Effector memory CD8-positive, alpha-beta T cell (primary cell): ENCODE measurements around the gene INPP5B.

Source experiments
- ATAC-seq: fragments of 150-1000 bp; cut with Tn5 transposase; replicated peaks from 2 replicates; pipeline ENCODE4 v1.10.0; 2021; ENCODE audit warnings: mild to moderate bottlenecking, moderate library complexity
- DNase-seq, 3 experiments: peaks; one replicate each; pipeline ENCODE4 v3.0.0; 2021
- H3K27ac Mint-ChIP-seq, 2 donors: one replicate each; pipeline ENCODE4 v1.8.0; 2022; ENCODE audit warnings: mild to moderate bottlenecking in 2 of 2, mixed read lengths in 2 of 2, moderate library complexity in 2 of 2
- H3K27me3 Mint-ChIP-seq, 2 donors: one replicate each; pipeline ENCODE4 v1.8.0; 2022; ENCODE audit warnings: mixed read lengths in 2 of 2
- H3K36me3 Mint-ChIP-seq: one replicate; pipeline ENCODE4 v1.8.0; 2022; ENCODE audit warnings: mild to moderate bottlenecking, moderate library complexity, mixed read lengths; ENCODE audit not compliant: insufficient read depth
- H3K4me1 Mint-ChIP-seq, 2 donors: one replicate each; pipeline ENCODE4 v1.8.0; 2022; ENCODE audit warnings: low read depth in 2 of 2, mixed read lengths in 2 of 2
- H3K4me3 Mint-ChIP-seq, 2 donors: one replicate each; pipeline ENCODE4 v1.8.0; 2022; ENCODE audit warnings: mild to moderate bottlenecking in 2 of 2, mixed read lengths in 2 of 2, moderate library complexity in 2 of 2
- H3K9me3 Mint-ChIP-seq, 2 donors: one replicate each; pipeline ENCODE4 v1.8.0; 2022; ENCODE audit warnings: mixed read lengths in 2 of 2

Gene INPP5B

DNA sequence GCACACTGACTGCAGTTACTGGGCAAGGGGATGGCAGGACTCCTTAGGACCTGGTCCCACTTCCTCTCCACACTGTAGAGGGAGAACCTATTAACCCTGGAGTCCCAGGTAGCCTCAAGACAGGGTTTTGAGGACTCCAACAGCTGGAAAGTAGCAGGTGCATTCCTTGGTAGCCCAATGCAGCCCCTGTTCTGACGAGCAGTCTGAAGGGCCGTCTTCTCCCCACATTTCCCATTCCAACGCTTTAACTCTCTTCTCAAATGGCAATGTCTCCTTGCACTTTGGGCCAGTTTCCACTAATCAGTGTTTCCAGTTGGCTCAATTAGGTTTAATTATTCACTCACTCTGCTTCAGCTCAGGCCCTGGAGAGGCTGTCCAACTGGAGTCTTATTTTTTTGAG, 8.8 kb upstream of the INPP5B start:
- no peak overlapping the region for H3K27ac Mint-ChIP-seq
- no peak overlapping the region for H3K4me3 Mint-ChIP-seq
- peaks cover 39% of the 10 kb centered on the region for H3K36me3 Mint-ChIP-seq
- ATAC-seq (no peak), DNase-seq (no peak)
- no peaks in the 10 kb centered on the region for H3K9me3 Mint-ChIP-seq
- H3K27me3 Mint-ChIP-seq, result no peaks in the 10 kb centered on the region
- no peaks in the 10 kb centered on the region for H3K4me1 Mint-ChIP-seq

DNA sequence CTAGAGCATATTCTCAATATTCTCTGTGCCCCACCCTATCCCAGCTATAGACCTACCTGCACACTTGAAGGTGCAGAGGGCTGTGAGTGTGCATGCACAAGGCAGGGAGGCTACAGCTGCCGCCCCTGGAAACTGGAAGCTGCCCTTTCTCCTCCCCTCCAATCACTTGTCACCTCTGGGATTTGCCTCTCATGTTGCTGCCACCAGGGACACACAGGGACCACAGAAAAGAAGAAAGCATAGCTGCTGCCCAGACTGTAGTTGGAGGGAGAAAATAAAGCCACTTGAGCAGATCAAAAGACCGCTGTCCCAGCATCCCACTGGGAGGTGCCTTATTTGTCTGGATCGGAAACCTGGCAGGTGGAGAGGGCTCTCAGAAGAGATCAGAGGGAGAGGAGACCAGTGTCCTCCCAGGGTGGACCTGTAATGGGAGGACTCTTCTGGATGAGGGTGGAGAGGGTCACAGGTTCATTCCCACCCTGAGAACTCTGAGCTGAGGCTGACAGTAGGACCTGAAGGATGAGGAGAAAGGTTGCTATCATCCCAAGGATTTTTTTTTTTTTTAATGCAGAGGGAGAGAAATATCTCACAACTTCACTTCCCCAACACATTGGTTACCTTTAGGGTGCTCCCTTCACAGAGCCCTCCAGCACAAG, 7.6 kb upstream of the INPP5B start:
- Mint-ChIP-seq H3K27me3 (no peaks in the 10 kb centered on the region), H3K9me3 (no peaks in the 10 kb centered on the region), H3K36me3 (peaks cover 33% of the 10 kb centered on the region), H3K4me3 (no peak overlapping the region), H3K4me1 (no peaks in the 10 kb centered on the region), H3K27ac (no peak overlapping the region)
- DNase-seq, result no peak
- ATAC-seq, result no peak

DNA sequence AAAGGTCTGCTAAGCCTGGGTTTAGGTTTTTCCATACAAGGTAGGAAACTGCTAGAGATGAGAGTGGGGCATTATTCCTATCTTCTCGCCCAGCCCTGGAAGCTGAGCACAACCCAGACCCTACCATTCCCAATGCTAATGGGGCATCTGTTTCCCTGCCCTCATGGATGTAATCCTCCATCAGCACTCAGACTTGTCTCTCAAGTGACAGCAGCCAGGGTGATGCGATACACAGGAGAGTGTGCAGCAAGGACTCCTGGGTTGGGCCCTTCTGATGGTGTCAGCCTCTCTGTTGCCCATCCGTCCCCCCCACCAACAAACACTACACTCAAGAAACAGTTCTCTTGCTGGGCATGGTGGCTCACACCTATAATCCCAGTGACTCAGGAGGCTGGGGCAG, 5.9 kb upstream of the INPP5B start:
- DNase-seq (no peak), ATAC-seq (no peak)
- H3K27me3 Mint-ChIP-seq, result no peaks in the 10 kb centered on the region
- no peak overlapping the region for H3K4me3 Mint-ChIP-seq
- no peaks in the 10 kb centered on the region for H3K9me3 Mint-ChIP-seq
- H3K36me3 Mint-ChIP-seq, result peaks cover 19% of the 10 kb centered on the region
- H3K4me1 Mint-ChIP-seq, result no peaks in the 10 kb centered on the region
- no peak overlapping the region for H3K27ac Mint-ChIP-seq

DNA sequence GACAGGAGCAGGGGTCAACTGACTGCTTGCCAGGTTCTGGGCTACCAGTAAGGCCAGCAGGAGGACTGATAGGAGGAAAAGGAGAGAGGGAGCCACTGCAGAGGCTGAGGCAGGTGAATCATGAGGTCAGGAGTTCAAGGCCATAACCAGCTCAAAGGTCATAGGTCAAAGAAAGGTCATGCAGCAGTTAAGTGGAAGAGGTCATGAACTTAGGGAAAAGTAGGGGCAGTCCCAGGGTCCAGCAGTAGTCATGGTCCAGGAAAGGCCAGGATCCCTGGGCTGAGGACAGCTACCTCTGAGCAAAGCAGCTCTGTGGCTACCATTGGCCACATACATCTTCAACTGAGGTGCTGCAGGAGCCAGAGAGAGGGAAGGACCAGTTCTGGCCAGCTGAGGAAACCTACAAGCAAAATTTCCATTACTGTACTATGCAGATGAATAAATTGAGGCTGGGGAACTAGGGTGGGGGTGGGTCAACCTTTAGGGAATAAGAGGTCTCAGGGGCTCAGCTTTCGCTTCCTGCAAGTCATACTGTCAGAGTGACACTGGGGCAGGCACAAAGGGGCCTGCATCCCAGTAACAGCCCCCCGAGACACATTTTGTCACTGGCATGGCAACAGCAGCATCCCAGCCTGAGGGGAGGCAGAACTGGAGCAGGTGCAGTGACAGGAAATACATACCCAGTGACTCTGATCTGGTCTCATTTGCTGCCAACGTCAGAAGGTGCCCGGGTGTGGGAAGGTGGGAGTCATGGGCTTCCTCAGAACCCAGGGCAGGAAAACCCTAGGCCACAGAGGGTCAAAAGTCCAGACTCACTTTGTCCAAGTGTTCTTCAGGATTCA, 5.2 kb upstream of the INPP5B start:
- H3K4me1 Mint-ChIP-seq, result peaks cover 4 to 6% of the 10 kb centered on the region in 2 donors
- peaks cover 15% of the 10 kb centered on the region for H3K36me3 Mint-ChIP-seq
- no peaks in the 10 kb centered on the region for H3K27me3 Mint-ChIP-seq
- H3K27ac Mint-ChIP-seq, result peak overlapping the region in 1 of 2 donors; percentile 61
- DNase-seq (no peak), ATAC-seq (no peak)
- no peak overlapping the region for H3K4me3 Mint-ChIP-seq
- H3K9me3 Mint-ChIP-seq, result no peaks in the 10 kb centered on the region

DNA sequence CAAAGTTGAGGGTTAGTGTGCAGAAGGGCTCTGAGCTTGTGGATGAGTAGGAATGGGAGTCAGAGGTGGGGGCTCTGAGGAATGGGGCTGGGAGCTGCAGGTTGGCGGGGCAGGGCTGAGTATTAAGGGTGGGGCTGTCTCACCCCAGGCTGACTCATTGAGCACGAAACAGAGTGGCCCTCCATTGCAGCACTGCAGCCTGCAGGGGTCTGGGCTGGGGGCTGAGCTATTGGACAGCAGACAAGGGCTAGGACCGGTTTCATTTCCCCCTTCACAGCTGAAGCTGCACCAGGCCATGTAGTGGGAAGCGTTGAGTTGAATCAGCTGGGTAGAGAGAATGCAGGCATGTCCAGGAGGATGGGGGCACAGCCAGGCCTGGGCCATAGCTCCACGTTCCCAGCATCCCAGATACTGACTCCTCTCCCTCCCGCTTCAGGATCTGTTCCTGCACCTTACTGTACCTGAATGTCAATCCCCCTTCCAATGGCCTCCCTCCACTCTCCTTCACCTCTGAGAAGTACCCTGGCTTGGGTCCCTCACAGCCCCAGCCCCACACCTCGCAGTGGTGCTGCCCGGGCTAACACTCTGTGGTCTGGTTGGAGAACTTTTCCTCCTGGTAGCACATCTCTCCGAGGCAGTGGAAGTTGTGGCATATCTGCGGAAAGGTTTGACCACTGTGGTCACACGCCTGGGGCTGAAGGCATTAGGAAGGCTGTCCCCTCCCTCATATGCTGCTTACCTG, 4.4 kb upstream of the INPP5B start:
- ATAC-seq, result no peak
- DNase-seq, result no peak
- Mint-ChIP-seq H3K4me3 (no peak overlapping the region), H3K27ac (peak overlapping the region in 1 of 2 donors; percentile 61), H3K36me3 (peaks cover 11% of the 10 kb centered on the region), H3K27me3 (no peaks in the 10 kb centered on the region), H3K4me1 (peaks cover 11 to 12% of the 10 kb centered on the region in 2 donors), H3K9me3 (no peaks in the 10 kb centered on the region)

DNA sequence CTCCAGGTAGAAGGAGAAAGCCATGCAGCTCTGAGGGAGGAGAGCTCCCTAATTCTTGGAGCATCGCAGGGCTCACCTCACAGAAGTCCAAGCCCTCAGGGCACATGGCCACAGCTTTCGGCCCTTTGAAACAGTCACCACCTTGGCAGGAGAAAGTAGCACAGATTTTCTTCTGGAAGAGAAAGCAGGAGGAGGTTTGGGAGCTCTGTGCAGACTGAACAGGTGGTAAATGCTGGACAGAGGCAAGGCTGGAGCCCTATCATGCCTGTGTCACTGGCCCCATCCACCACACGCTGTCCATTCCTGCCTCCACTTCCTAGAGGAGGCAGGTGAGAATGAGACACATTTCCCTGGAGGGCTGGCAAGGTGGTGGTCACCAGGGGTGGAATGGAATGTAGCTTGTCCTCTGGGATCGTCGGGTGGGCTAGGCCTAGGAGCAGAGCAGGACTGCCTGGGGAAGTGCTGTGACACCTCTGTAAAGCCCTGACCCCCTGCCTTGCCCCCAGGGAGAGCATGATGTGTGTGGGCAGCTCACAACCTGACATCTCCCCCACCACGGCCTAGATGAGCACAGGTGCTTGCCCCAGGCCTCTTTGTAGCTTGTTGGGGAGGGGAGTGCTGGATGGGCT, 2.8 kb upstream of the INPP5B start:
- peaks cover 11 to 12% of the 10 kb centered on the region in 2 donors for H3K4me1 Mint-ChIP-seq
- no peaks in the 10 kb centered on the region for H3K9me3 Mint-ChIP-seq
- ATAC-seq, result no peak
- H3K36me3 Mint-ChIP-seq, result peaks cover 6% of the 10 kb centered on the region
- no peaks in the 10 kb centered on the region for H3K27me3 Mint-ChIP-seq
- no peak overlapping the region for H3K27ac Mint-ChIP-seq
- DNase-seq, result no peak
- H3K4me3 Mint-ChIP-seq, result no peak overlapping the region

DNA sequence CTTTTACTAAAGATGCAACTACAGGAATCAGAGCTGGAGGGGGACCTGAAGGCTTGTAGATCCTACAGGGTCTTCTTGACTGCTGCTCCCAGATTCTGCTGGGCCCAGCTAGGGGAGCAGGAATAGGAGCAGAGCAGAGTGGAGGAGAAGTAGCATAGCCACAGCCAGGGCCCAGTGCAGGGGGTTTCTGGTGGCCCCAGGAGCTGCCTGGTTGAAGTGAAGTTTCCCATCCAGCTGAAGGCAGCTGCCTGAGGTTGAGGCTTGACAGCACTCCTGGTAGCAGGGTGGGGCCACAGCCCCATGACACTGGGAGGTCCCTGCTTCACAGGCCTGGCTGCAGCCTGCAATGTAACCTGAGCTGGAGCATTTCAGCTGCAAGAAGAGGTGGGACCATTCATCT, 2.0 kb upstream of the INPP5B start:
- Mint-ChIP-seq H3K9me3 (no peaks in the 10 kb centered on the region), H3K4me3 (no peak overlapping the region), H3K27ac (peak overlapping the region; percentile 49 to 66), H3K27me3 (no peaks in the 10 kb centered on the region), H3K4me1 (peaks cover 11 to 12% of the 10 kb centered on the region in 2 donors), H3K36me3 (peaks cover 6% of the 10 kb centered on the region)
- ATAC-seq (no peak), DNase-seq (no peak)

DNA sequence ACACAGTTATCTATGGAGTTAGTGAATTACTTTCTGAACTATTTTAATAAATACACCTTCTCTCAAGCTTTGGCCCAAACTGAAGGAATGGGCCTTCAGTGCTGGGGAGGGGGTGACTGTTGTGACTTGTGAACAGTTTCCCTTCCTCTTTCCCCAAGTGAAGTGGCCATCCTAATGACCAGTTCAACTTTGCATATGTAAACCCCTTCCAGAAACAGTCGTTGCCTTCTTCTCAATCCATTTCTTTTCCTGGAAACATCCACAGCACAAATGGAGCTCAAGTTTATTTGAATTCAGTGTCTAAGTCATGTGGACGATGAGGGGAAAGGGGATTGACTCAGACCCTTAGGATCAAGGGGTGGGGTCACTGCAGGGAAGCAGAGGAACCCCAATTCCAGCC, 1.3 kb upstream of the INPP5B start:
- peak overlapping the region; percentile 49 to 66 for H3K27ac Mint-ChIP-seq

DNA sequence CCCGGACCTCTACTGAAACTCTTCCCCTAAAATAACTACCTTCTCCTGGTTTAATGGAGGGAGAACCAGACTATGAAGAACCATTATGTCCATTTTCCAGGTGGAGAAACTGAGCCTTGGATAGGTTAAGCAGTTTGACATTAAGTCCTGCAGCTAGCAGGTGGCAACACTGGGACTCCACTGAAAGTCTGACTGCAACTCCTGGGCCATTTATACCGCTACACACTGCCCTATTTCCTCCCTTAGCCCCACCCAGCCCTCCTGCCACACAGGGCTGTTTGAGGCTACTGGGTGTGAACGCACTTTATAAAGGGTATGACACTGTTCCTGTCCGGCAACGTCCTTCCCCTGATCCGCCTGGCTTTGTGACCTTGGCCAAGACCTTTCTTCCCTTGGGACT, 511 bp upstream of the INPP5B start:
- DNase-seq (no peak), ATAC-seq (peak; percentile 66)
- Mint-ChIP-seq H3K36me3 (peaks cover 6% of the 10 kb centered on the region), H3K9me3 (no peaks in the 10 kb centered on the region), H3K4me3 (peak overlapping the region; percentile 85 to 86), H3K27ac (peak overlapping the region; percentile 89 to 94), H3K4me1 (peaks cover 11 to 12% of the 10 kb centered on the region in 2 donors), H3K27me3 (no peaks in the 10 kb centered on the region)

More for the DNA sequence above, 1.3 kb upstream of the INPP5B start:
- Mint-ChIP-seq H3K27me3 (no peaks in the 10 kb centered on the region), H3K4me1 (peaks cover 11 to 12% of the 10 kb centered on the region in 2 donors), H3K4me3 (no peak overlapping the region), H3K36me3 (peaks cover 6% of the 10 kb centered on the region), H3K9me3 (no peaks in the 10 kb centered on the region)
- no peak for DNase-seq
- ATAC-seq, result no peak

DNA sequence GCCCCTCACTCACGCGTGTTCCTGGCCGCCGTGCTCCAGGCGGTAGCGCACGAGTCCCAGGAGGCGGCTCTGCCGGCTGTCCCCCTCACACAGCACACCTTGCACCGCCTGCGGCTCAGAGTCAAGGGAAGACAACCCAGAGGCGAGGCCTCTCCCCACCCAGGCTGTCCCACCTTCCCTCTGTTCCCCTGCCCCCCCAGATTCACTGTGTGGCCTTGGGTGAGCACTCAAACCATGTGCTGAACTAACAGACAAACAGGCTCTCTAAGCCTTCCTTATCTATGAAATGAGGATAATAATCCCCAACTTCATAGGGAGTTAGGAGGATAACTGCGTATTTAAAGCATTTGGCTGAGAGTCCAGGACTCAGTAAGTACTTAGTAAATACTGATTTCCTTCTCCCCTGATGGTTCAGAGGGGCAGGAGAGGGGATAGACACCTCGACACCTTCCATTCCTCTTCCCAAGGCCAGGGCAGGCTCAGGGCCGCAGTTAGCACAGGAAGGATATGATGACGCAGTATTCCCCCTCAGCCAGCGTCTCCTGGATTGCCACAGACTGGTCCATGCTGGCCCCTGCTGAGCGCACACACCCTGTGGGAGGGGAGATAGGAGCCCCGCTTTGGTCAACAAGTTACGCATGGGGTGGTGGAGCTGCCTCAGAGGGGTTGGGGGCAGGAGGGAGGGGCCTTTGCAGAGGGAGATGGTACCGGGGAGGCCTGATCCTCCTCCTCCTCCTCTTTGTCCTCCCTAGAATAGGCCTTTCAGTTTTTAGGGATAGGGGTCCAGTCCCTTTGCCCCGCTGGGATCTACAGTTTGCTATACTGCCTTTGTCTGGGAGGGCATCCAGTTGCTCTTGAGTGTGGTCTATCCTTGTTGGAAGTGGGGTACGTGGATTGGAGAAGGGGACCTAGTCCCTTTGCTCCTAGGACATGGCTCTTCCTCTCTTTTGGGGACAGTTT, 830 bp downstream of the INPP5B start:
- Mint-ChIP-seq H3K9me3 (no peaks in the 10 kb centered on the region), H3K36me3 (peaks cover 14% of the 10 kb centered on the region), H3K4me3 (peak overlapping the region in 1 of 2 donors; percentile 86), H3K27me3 (no peaks in the 10 kb centered on the region), H3K4me1 (peaks cover 11 to 12% of the 10 kb centered on the region in 2 donors), H3K27ac (peak overlapping the region; percentile 89 to 94)
- no peak for DNase-seq
- ATAC-seq, result no peak

DNA sequence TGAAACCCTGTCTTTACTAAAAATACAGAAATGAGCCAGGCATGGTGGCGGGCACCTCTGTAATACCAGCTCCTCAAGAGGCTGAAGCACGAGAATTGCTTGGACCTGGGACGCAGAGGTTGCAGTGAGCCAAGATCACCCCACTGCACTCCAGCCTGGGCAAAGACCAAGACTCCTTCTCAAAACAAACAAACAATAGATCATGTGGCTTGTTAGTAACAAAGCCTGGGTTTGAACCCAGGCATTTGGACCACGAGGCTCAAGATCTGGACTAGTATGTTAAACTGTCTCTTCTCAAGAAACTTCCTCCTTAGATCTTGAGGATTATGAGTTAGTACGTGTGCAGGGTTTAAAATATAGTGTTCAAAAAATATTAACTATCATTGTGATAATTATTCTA, 1.6 kb downstream of the INPP5B start:
- no peak overlapping the region for H3K27ac Mint-ChIP-seq

DNA sequence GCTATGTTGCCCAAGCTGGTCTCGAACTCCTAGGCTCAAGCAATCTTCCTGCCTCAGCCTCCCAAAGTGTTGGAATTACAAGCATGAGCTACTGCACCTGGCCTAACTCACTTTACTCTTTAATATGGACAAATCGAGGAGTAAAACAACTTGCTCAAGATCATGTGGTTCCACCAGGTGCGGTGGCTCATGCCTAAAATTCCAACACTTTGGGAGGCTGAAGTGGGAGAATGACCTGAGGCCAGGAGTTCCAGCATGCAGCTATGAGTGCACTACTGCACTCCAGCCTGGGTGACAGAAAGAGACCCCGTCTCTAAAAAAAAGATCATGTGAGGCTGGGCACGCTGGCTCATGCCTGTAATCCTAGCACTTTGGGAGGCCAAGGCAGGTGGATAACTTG, 2.0 kb downstream of the INPP5B start:
- H3K4me3 Mint-ChIP-seq, result no peak overlapping the region
- peaks cover 11 to 12% of the 10 kb centered on the region in 2 donors for H3K4me1 Mint-ChIP-seq

More for the DNA sequence above, 1.6 kb downstream of the INPP5B start:
- H3K36me3 Mint-ChIP-seq, result peaks cover 12% of the 10 kb centered on the region
- no peak for ATAC-seq
- H3K9me3 Mint-ChIP-seq, result no peaks in the 10 kb centered on the region
- H3K27me3 Mint-ChIP-seq, result no peaks in the 10 kb centered on the region
- DNase-seq, result no peak
- H3K4me3 Mint-ChIP-seq, result no peak overlapping the region
- H3K4me1 Mint-ChIP-seq, result peaks cover 11 to 12% of the 10 kb centered on the region in 2 donors

More for the DNA sequence above, 2.0 kb downstream of the INPP5B start:
- no peak for DNase-seq
- Mint-ChIP-seq H3K27ac (no peak overlapping the region), H3K9me3 (no peaks in the 10 kb centered on the region), H3K36me3 (peaks cover 8% of the 10 kb centered on the region), H3K27me3 (no peaks in the 10 kb centered on the region)
- ATAC-seq, result no peak
